Activated CD4-positive, alpha-beta T cell treated with anti-CD3 and anti-CD28 coated beads for 4 hours (primary cell): ENCODE data around the gene CORO7.
A peak's percentile ranks its signal among the peaks of the same experiment; 100 is the strongest.

Source experiments
- DNase-seq, 2 donors: peaks; one replicate each; pipeline ENCODE4 v3.0.0-alpha.2; 2020

The CORO7 gene

DNA sequence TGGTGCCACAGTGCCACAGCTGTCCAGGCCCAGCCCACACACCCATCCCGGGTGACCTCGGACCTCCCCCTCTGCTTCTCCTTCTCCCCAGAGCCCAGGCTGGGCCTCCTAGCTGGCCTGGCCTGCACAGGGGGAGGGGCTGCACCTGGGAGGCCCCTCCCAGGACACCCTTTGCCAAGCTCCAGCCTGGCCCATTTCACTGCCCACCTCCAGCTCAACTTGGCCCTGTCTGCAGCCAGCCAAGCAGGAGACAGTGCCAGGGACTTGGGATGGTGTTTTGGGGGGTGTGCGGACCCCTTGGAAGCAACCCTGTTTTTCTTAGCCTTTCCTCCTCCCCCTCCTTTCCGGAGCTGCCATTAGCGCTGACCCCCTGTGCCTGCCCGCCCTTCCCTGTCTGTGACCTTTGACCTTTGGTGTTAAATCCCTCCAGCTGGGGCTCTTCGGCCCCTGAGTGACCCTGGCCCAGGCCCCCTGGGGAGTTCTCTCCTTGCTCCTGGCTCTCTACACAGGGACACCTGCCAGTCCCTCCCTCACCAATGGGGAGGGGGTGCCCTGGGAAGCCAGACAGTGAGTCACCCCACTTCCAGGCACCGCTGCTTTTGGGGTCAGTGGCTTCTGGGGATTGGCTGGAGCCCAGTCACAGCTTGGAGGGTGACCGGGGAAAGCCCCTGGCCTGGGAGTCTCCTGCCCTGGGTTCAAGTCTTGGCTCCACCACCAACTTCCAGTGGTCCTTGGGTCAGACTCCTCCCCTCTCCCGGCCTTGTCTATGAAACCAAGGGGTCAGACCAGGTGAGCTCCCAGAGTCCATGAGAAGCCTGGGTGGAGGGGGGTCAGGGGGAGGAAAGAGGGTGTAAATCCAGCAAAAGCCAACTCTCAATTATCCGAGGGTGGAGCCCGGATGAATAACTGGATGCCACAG, 98.6 kb downstream of the CORO7 start:
- no peak for DNase-seq

DNA sequence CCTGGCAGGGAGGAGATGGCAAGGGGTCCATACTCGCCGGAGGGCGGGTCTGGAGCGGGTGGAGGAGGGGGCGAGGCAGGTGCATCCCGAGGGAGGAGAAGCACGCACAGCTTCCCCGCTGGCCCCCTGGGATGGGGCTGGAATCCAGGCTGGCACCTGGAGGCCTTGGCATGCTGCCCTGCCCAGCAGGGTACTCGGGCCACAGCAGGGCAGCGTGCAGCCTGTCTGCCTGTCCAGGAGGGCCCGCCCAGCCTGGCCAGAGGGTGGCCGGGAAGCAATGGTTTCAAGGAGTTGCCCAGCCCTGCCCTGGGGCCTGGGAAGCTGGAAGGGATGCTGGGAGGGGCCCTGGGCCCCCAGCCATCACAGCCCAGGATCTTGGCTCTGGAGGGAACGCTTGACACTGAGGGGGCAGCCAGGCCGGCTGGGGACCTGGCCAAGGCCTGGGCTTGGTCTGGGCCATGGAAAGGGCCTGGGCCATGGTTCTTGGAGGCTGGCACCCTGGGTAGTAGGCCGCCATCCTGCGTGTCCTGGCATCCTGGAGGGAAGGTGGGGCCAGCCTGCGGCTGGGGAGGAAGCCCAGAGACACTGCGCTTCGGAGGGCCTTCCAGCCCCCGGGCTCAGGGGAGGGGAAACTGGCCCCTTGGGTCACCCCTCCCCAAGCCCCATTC, 99.4 kb downstream of the CORO7 start:
- DNase-seq: no peak

DNA sequence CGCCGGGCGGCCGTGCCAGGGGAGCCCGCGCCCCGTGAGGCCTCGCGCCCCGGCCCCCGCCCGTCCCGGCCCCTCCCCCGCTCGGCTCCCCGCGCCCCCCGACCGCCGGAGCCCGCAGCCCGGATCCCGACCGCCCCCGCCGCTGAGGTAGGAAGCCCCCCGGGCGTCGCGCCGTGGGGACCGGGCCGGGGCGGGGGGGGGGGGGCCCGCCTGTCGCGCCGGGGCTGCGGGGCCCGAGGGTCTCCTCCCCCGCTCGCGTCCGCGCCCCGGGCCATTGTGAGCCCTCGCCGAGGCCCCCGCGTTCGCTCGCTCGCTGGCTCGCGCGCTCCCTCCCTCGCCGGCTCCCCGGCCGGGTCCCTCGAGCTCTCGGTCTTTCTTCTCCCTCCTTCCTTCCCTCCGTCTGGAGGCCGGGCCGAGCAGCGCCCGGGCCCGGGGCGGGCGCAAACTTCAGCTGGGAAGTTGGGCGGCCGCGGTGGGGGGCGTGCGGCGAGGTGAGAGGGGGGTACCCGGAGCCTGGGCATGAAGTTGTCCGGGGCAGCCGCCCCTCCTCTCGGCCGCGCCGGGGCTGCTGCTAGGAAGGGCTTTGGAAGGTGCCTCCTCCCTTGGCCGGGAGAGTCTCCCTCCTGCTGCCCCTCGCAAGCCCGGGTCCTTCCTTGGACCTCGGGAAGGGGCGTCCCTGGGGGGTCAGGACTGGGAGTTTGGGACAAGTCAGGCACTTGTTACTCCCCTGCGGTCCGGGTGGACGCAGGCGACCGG, 100.1 kb downstream of the CORO7 start:
- no peak for DNase-seq

DNA sequence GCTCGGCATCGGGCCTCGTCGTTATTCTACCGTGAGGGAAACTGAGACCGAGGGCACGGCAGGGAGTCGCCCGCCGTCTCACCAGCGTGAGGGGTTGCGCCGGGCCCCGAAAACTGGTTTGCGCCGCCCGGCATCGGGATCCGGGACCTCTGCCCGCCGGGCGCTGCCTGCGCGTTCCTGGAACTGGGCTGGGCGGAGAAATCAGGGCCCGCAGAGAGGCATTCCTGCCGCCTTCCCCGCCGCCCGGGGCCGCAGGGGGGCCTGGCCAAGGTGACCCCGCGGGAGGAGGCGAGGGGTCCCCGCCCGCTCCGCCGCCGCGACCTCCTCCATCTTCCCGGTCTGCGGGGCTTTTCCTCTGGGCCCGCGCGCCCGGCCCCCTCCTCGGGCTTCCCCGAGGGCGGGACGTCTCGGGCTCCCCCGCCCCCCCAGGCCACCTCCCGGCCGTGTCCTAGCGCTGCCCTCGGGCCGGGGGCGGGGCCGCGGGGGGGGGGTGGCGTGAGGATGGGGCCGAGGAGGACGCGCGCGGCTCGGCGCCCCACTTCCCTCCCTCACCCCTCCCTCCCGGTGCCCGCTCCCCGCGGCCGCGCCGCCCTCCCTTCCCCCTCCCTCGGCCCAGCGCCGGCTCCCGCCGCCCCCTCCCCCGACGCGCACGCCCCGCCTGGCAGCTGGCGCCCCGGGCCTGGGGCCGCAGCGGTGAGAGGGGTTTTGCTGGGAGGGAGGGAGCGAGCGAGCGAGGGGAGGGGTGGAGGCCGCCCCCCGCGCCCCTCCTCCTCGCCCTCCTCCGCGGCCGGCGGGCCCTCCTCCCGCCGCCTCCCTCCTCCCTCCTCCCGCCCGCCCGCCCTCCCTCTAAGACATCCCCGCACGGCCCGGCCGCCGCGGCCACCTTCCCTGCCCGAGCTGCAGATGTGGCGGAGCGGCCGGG, 100.9 kb downstream of the CORO7 start, which contains the start of gene GLIS2:
GLIS2 (plus strand) TSS at position 882 of the 922 bp plus-strand sequence. CDS start 16,214 bp downstream, outside the sequence.
- DNase-seq: no peak

DNA sequence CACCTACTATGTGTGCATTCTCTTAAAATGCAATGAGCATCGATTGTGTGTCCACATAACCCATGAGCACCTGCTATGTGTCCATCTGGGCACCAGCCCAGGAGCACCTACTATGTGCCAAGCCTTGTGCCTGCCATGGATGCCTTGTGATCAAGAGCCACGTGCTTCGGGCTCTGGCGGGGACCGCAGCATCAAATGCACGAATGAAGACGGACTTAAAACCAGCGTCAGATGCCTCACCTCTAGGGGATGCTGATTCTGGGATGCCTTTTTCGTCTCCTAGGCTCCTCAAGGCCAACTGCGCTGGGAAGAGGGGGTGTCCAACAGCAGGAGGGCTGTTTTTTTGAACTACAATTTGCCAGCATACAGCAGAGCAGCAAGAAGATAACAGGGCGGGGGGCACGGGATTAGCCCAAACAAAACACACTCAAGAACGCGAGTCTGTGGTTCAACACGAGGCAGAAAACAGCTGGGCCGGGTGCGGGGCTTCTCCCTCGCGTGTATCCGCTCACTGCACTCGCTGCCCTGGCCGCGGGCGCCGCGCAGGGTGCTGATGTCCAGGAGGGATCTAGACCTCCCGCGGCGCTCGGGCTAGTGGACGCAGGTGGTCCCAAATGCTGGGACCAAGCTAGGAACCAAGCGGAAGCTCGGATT, 101.7 kb downstream of the CORO7 start:
- peak in 1 of 2 donors; percentile 28 for DNase-seq

DNA sequence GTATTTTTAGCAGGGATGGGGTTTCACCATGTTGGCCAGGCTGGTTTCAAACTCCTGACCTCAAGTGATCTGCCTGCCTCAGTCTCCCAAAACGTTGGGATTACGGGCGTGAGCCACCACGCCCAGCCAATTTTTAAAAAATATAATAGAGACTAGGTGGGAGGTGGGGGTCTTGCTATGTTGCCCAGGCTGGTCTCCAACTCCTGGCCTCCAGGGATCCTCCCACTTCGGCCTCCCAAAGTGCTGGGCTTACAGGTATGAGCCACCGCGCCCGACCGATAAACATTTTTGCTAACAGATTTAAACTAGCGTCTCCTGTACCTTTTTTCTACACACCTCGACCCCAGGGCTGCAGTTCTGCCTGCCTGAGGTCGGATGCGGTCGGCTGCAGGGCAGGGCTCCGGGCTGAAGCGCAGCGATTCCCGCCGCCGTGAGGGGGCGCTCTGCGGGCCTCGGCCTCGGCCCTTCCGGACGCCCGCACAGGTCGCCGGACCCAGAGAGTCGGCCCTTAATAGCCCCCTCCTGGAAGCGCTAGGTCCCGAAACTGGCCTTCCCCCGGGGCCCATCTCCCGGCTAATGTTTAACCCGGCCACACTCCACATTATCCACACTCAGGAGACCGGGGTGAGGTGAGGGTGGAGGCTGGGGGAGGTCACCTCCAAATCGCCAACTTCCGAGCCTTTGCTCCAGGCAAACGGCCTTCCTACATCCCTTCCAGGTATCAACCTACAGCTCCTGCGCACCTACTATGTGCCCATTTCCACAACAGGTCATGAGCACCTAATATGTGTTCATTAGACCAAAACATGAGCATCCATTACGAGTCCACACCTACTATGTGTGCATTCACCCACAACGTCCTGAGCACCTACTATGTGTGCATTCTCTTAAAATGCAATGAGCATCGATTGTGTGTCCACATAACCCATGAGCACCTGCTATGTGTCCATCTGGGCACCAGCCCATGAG, 102.5 kb downstream of the CORO7 start:
- DNase-seq: no peak

DNA sequence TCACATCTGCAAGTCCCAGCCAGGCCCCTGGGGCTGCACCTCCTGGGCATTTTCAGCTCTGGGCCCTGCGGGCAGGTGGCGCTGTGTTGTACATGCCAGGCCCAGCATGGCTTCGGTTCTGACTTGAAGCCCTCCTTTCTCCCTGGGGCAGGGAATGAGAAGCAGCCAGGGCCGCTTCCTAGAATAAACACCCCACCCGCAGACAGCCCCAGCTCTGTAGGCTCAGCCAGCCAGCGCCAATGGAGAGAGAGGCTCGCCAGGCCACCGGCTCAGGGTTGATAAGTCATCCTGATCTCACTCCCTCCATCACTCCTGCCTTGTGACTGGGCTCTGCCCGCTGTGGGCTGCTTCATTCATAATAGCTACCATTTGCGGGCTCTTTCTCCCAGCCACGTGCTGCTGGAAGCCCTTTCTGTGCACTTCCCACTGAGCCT, 106.5 kb downstream of the CORO7 start:
- DNase-seq: peak; percentile 50 to 56

DNA sequence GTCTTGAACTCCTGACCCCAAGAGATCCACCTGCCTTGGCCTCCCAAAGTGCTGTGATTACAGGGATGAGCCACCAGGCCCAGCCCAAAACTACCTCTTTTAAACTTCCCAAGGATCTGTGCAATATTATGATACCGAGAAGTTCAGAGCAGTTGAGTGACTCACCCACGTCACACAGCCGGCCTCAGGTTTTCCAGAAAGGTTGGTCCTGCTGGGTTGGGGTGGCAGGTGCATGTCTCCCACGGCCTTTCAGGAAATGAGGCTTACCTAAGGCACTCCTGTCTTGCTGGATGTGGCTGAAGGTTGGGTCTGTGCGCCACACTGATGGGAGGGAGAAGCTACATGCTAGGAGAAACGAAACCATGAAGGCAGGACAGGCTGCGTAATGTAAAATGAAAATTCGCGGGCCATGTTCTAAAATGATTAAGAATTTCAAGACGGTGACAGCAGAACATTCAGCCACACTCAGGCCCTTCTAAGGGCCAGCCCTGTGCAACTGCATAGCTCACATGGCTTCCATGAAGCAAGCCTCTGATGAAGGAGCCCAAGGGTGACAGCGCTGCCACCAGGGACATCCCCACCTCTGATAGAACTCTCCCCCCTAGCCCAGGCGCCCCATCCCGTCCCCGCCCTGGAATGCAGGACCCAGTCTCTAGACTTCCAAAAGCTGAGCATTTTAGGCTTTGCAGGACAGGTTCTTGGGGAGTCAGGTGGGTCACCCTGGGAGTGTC, 107.1 kb downstream of the CORO7 start:
- no peak for DNase-seq

DNA sequence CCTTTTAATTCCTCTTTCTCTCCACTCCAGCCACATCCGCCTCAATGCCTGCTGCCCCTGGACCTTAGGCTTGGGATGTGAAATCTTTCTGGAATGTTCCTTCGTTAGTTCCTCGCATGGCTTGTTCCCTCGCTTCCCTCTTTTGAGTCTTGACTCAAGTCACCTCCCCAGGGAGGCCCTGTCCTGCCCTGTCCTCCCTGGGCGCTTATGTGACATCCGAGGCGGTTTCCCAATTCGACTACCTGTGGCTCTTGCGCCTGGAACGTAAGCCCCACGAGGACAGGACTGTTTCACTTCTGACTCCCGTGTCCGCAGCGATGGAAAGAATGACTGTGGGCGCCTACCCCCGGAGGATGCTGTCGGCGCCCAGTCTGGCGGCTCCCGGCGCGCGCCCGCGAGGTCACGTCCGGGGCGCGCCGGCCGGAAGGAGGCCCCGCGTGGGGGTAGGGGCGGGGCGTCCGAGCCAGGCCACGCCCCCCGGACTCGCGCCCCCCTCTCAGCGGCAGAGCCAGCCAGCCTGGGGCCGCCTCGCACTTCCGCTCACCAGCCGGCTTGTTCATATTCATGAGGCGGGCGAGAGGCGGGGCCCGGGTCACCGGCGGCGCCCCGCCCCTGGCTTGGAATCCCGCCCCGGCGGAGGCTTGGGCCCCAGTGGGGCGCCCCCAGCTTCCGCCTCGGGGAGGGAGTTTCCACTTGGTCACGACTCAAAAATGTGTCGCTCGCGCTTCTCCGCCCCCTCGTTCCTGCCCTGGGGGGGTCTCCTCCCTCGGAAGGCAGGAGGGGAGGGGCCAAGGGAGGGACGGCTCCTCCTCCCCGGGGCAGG, 109.0 kb downstream of the CORO7 start:
- DNase-seq: peak; percentile 94 to 97

DNA sequence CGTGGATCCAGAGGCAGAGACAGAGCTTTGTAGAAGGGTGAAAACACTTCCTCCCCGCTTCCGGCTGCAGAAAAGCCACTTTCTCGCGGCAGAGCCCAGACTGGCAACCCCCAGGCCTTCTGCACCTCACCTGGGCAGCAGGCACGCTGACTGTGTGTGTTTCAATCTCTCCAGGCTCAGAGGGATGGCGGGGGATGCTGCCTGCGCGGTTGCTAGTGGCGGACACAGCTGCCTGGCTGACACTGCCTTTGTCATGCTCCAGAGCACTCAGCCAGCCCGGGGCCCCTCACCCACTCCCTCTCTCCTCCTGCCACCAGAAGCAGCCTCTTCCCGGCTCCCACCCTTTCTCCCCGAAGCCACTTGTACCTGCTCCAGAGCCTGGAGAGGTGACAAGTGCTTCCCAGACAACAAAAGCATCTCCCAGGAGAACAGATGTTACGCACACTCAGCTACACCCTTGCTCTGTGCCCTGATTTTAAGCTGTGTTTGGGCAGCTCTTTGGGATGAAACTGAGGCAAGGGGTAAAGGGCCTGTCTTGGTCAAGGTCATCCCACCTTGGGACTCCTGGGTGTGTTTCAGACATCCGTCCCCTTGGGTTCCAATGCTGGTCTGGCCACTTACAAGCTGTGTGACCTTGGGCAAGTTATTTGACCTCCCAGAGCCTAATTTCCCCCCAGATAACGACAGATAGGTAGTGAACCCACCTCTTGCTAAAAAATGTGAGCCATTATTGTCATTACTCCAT, 109.8 kb downstream of the CORO7 start:
- peak in 1 of 2 donors; percentile 40 for DNase-seq
